HL-60 (cell line): ENCODE results near the gene KRT12.

Source experiments
- GABPA ChIP-seq: IDR thresholded peaks from 2 replicates; pipeline ENCODE4 v1.6.1; 2012; ENCODE audit warnings: low read depth
- POLR2AphosphoS5 ChIP-seq: IDR thresholded peaks from 2 replicates; pipeline ENCODE4 v1.6.1; 2012; ENCODE audit warnings: low read depth
- REST ChIP-seq: IDR thresholded peaks from 2 replicates; pipeline ENCODE4 v1.6.1; 2012; ENCODE audit warnings: low read depth; ENCODE audit not compliant: insufficient replicate concordance
- SPI1 ChIP-seq: IDR thresholded peaks from 2 replicates; pipeline ENCODE4 v1.6.1; 2012; ENCODE audit warnings: low read depth, mild to moderate bottlenecking, borderline replicate concordance
- TF ChIP-seq, protein P1 (sequence below): IDR thresholded peaks from one replicate; pipeline ENCODE4 v1.5.1; 2011; ENCODE audit warnings: low read length, control low read depth, inconsistent platforms; ENCODE audit not compliant: insufficient read depth

- TF ChIP-seq, protein P1, sequence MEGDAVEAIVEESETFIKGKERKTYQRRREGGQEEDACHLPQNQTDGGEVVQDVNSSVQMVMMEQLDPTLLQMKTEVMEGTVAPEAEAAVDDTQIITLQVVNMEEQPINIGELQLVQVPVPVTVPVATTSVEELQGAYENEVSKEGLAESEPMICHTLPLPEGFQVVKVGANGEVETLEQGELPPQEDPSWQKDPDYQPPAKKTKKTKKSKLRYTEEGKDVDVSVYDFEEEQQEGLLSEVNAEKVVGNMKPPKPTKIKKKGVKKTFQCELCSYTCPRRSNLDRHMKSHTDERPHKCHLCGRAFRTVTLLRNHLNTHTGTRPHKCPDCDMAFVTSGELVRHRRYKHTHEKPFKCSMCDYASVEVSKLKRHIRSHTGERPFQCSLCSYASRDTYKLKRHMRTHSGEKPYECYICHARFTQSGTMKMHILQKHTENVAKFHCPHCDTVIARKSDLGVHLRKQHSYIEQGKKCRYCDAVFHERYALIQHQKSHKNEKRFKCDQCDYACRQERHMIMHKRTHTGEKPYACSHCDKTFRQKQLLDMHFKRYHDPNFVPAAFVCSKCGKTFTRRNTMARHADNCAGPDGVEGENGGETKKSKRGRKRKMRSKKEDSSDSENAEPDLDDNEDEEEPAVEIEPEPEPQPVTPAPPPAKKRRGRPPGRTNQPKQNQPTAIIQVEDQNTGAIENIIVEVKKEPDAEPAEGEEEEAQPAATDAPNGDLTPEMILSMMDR: no peak
- no peak for TF ChIP-seq REST
- TF ChIP-seq GABPA: no peak
- TF ChIP-seq POLR2AphosphoS5: no peak
- no peak for TF ChIP-seq SPI1
These were observed 53.2 kb downstream of the KRT12 start for GRCh38 chr17:40813804-40814203.
